Adrenal gland (tissue), 5 donors: ENCODE data around the gene KYNU.

Source experiments
- CTCF ChIP-seq, 6 experiments: fragments of 450-650 bp in 4 of 6; fragments of 200-600 bp in 2 of 6; sonication (generic) in 1 of 6; IDR thresholded peaks; 1 replicate in 5 of 6; 2 replicates in 1 of 6; pipeline versions ENCODE4 v1.5.1 to v1.8.0; 2016 to 2021; ENCODE audit warnings: antibody characterized with exemption in 6 of 6, mild to moderate bottlenecking in 2 of 6, moderate library complexity in 1 of 6
- POLR2A ChIP-seq, 2 donors: fragments of 450-650 bp; IDR thresholded peaks; one replicate each; pipeline ENCODE4 v1.6.1; 2017; ENCODE audit warnings: antibody characterized with exemption in 2 of 2, mild to moderate bottlenecking in 2 of 2, moderate library complexity in 1 of 2
- donor health status: DM: no; HTN: no; CAD: no.

- no peak for TF ChIP-seq POLR2A (IDR thresholded peaks at IDR 0.05)
- no peak for TF ChIP-seq CTCF (IDR thresholded peaks at IDR 0.05)
Measured at GRCh38 chr2:142973160-142973821, 95.8 kb downstream of the KYNU start.
